A549 (cell line): ENCODE results near the gene RNU6-9. TPM values are rescaled to one million over a fixed set of nuclear protein-coding genes. Genes with fewer than 3 reads are reported as not detected.

Source experiments
- ATAC-seq, 2 experiments: fragments of 200-7000 bp in 1 of 2; fragments of >200 bp in 1 of 2; cut with Nextera tagmentation in 1 of 2; cut with Tn5 transposase in 1 of 2; 3 replicates each; pipeline versions ENCODE4 v1.8.0 to v1.9.1; 2018 to 2020; ENCODE audit warnings: mild to moderate bottlenecking in 1 of 2, moderate library complexity in 1 of 2
- CTCF ChIA-PET: fragments of 300-600 bp; sonication (Branson Sonifier 250); formaldehyde crosslinking; extraction: SDS; loops from one replicate; lab custom pipeline; 2021; ENCODE audit warnings: antibody characterized with exemption, inconsistent platforms; lab: Yijun Ruan, JAX
- POLR2A ChIA-PET: fragments of 350-600 bp; formaldehyde crosslinking; extraction: SDS; loops from one replicate; lab custom pipeline; 2021; ENCODE audit warnings: antibody characterized with exemption, inconsistent platforms; lab: Yijun Ruan, JAX
- DNase-seq, 2 experiments: peaks; one replicate each; pipeline versions ENCODE4 v3.0.0 to v3.0.0-alpha.2; 2011 to 2016; ENCODE audit warnings: low read depth in 1 of 2, low spot score in 1 of 2
- FAIRE-seq: peaks from 2 replicates; lab custom pipeline; 2011; peaks lifted over from hg19 to GRCh38; lab: Jason Lieb, UNC
- H3K27ac ChIP-seq, 2 experiments: fragments of >200 bp; sonication (Bioruptor Twin); formaldehyde crosslinking; 3 replicates each; pipeline ENCODE4 v1.5.1; 2016 to 2017
- H3K4me1 ChIP-seq: fragments of >200 bp; sonication (Bioruptor Twin); formaldehyde crosslinking; 3 replicates; pipeline ENCODE4 v1.6.1; 2016
- H3K4me2 ChIP-seq: fragments of >200 bp; sonication (Bioruptor Twin); formaldehyde crosslinking; 3 replicates; pipeline ENCODE4 v1.6.1; 2016
- H3K4me3 ChIP-seq: fragments of >200 bp; sonication (Bioruptor Twin); formaldehyde crosslinking; 3 replicates; pipeline ENCODE4 v1.5.1; 2016
- H3K9me3 ChIP-seq: fragments of >200 bp; sonication (Bioruptor Twin); formaldehyde crosslinking; 3 replicates; pipeline ENCODE4 v1.6.1; 2016
- CHD4 ChIP-seq: fragments of 200-600 bp; sonication (generic); IDR thresholded peaks from 2 replicates; pipeline ENCODE4 v1.6.1; 2016; ENCODE audit warnings: antibody characterized with exemption, mild to moderate bottlenecking, borderline replicate concordance
- EP300 ChIP-seq, 2 experiments: fragments of >200 bp; sonication (Bioruptor Twin); formaldehyde crosslinking; IDR thresholded peaks; 2 replicates in 1 of 2; 3 replicates in 1 of 2; pipeline ENCODE4 v1.6.1; 2016 to 2017
- ESRRA ChIP-seq: fragments of 150-350 bp; IDR thresholded peaks from 2 replicates; pipeline ENCODE4 v1.6.1; 2014; ENCODE audit warnings: mild to moderate bottlenecking, low read length, borderline replicate concordance
- FOSL2 ChIP-seq, 2 experiments: fragments of 450-650 bp in 1 of 2; fragments of >200 bp in 1 of 2; sonication (Bioruptor Twin) in 1 of 2; formaldehyde crosslinking; IDR thresholded peaks; 2 replicates each; pipeline versions ENCODE4 v1.5.0 to v1.6.1; 2016 to 2020; ENCODE audit warnings: mild to moderate bottlenecking in 1 of 2, moderate library complexity in 1 of 2
- GATA3 ChIP-seq: IDR thresholded peaks from 2 replicates; pipeline ENCODE4 v1.6.1; 2012; ENCODE audit warnings: borderline replicate concordance
- HEYL ChIP-seq: fragments of 250-450 bp; sonication (Bioruptor Pico); IDR thresholded peaks from 2 replicates; pipeline ENCODE4 v1.8.0; 2021; ENCODE audit warnings: mild to moderate bottlenecking, moderate library complexity
- HOXA7 ChIP-seq: fragments of 250-450 bp; sonication (Bioruptor Pico); IDR thresholded peaks from 2 replicates; pipeline ENCODE4 v1.5.0; 2020; ENCODE audit warnings: mild to moderate bottlenecking, moderate library complexity
- JUNB ChIP-seq: fragments of >200 bp; sonication (Bioruptor Twin); formaldehyde crosslinking; IDR thresholded peaks from 2 replicates; pipeline ENCODE4 v1.6.1; 2016
- KDM5A ChIP-seq: fragments of 200-600 bp; sonication (generic); IDR thresholded peaks from 2 replicates; pipeline ENCODE4 v1.6.1; 2016; ENCODE audit warnings: antibody characterized with exemption, mild to moderate bottlenecking
- MAZ ChIP-seq: fragments of 150-350 bp; IDR thresholded peaks from 2 replicates; pipeline ENCODE4 v1.6.1; 2014; ENCODE audit warnings: antibody characterized with exemption, low read depth, low read length, borderline replicate concordance
- PHF8 ChIP-seq: fragments of 200-600 bp; sonication (generic); IDR thresholded peaks from 2 replicates; pipeline ENCODE4 v1.6.1; 2016; ENCODE audit warnings: low read depth, mild to moderate bottlenecking, antibody characterized with exemption, moderate library complexity, borderline replicate concordance
- POLR2A ChIP-seq: IDR thresholded peaks from 2 replicates; pipeline ENCODE4 v1.6.1; 2012; ENCODE audit warnings: mild to moderate bottlenecking, low read length
- POLR2AphosphoS2 ChIP-seq: conservative IDR thresholded peaks from 2 replicates; pipeline ENCODE4 v1.6.1; 2012; ENCODE audit warnings: low read length, improper control_type of control experiment, inconsistent platforms
- RCOR1 ChIP-seq: fragments of 150-350 bp; IDR thresholded peaks from 2 replicates; pipeline ENCODE4 v1.6.1; 2014; ENCODE audit warnings: antibody characterized with exemption, low read length, low read depth
- RNF2 ChIP-seq: fragments of 200-600 bp; sonication (generic); IDR thresholded peaks from 2 replicates; pipeline ENCODE4 v1.6.1; 2016; ENCODE audit warnings: low read depth, mild to moderate bottlenecking, antibody characterized with exemption, moderate library complexity, borderline replicate concordance
- TFCP2L1 ChIP-seq: fragments of 250-450 bp; sonication (Bioruptor Pico); IDR thresholded peaks from 2 replicates; pipeline ENCODE4 v1.5.0; 2021; ENCODE audit warnings: mild to moderate bottlenecking
- ZC3H11A ChIP-seq: fragments of 450-650 bp; IDR thresholded peaks from 2 replicates; pipeline ENCODE4 v1.6.1; 2014; ENCODE audit warnings: antibody characterized with exemption, mild to moderate bottlenecking
- ZFP36 ChIP-seq: fragments of 450-650 bp; IDR thresholded peaks from 2 replicates; pipeline ENCODE4 v1.6.1; 2014; ENCODE audit warnings: borderline replicate concordance; ENCODE audit not compliant: partially characterized antibody
- WGBS: methylation state at CpG from one replicate; pipeline ENCODE4 v1.1.6; 2017; ENCODE audit errors: missing lambda C conversion rate; 5-methylcytosine and 5-hydroxymethylcytosine counted together
- polyA plus RNA-seq, 4 experiments: library from polyadenylated mRNA; depleted of rRNA in 3 of 4; stranded (reverse); fragments of >200 nt; fragmentation: RNase III in 1 of 4; extraction: RNeasy Plus Mini Kit Qiagen cat#74134 plus additional on column Dnase treatment in 1 of 4; gene quantifications; 2 replicates in 3 of 4; 3 replicates in 1 of 4; pipeline ENCODE4 v1.2.3, GENCODE V29; 2011 to 2017
- TF ChIP-seq, protein P1 (sequence below): fragments of >200 bp; sonication (Bioruptor Twin); formaldehyde crosslinking; IDR thresholded peaks from 3 replicates; pipeline ENCODE4 v1.6.1; 2016
- TF ChIP-seq, protein P2 (sequence below): fragments of 200-600 bp; sonication (generic); IDR thresholded peaks from 2 replicates; pipeline ENCODE4 v1.6.1; 2016; ENCODE audit warnings: antibody characterized with exemption, mild to moderate bottlenecking, moderate library complexity
- TF ChIP-seq, protein P3 (sequence below): fragments of 250-450 bp; sonication (Bioruptor Pico); IDR thresholded peaks from 2 replicates; pipeline ENCODE4 v1.5.0; 2020; ENCODE audit warnings: low read depth, mild to moderate bottlenecking, moderate library complexity
- TF ChIP-seq, protein P4 (sequence below): fragments of 250-450 bp; sonication (Bioruptor Pico); IDR thresholded peaks from 2 replicates; pipeline ENCODE4 v1.5.0; 2021; ENCODE audit warnings: mild to moderate bottlenecking, moderate library complexity, borderline replicate concordance

The RNU6-9 gene
- polyA plus RNA-seq, 2 of the 4 experiments (the other 2 are of a cell fraction), result not detected

DNA sequence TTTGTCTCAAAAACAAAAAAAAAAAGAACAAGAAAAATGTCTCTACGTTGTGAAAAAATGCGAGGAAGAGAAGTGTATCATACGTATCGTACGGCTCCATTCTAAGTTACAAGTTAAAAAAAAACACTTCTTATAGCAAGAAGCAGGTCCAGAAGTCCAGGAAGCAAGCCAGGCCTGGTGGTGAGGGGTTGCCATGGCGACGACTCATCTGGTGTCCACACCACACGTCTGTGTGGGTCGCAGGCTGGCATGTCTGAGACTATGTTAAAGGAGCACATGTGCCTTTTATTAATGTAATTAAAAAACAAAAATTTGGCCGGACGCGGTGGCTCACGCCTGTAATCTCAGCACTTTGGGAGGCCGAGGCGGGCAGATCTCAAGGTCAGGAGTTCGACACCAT lies 6.2 kb upstream of the RNU6-9 start (continued):
- TF ChIP-seq EP300 (IDR thresholded peaks at IDR 0.05) (no peak), CHD4 (no peak), ZC3H11A (no peak), RCOR1 (no peak)
- TF ChIP-seq, protein P1, sequence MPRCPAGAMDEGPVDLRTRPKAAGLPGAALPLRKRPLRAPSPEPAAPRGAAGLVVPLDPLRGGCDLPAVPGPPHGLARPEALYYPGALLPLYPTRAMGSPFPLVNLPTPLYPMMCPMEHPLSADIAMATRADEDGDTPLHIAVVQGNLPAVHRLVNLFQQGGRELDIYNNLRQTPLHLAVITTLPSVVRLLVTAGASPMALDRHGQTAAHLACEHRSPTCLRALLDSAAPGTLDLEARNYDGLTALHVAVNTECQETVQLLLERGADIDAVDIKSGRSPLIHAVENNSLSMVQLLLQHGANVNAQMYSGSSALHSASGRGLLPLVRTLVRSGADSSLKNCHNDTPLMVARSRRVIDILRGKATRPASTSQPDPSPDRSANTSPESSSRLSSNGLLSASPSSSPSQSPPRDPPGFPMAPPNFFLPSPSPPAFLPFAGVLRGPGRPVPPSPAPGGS, result no peak
- TF ChIP-seq, protein P2, sequence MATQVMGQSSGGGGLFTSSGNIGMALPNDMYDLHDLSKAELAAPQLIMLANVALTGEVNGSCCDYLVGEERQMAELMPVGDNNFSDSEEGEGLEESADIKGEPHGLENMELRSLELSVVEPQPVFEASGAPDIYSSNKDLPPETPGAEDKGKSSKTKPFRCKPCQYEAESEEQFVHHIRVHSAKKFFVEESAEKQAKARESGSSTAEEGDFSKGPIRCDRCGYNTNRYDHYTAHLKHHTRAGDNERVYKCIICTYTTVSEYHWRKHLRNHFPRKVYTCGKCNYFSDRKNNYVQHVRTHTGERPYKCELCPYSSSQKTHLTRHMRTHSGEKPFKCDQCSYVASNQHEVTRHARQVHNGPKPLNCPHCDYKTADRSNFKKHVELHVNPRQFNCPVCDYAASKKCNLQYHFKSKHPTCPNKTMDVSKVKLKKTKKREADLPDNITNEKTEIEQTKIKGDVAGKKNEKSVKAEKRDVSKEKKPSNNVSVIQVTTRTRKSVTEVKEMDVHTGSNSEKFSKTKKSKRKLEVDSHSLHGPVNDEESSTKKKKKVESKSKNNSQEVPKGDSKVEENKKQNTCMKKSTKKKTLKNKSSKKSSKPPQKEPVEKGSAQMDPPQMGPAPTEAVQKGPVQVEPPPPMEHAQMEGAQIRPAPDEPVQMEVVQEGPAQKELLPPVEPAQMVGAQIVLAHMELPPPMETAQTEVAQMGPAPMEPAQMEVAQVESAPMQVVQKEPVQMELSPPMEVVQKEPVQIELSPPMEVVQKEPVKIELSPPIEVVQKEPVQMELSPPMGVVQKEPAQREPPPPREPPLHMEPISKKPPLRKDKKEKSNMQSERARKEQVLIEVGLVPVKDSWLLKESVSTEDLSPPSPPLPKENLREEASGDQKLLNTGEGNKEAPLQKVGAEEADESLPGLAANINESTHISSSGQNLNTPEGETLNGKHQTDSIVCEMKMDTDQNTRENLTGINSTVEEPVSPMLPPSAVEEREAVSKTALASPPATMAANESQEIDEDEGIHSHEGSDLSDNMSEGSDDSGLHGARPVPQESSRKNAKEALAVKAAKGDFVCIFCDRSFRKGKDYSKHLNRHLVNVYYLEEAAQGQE, result no peak
- TF ChIP-seq, protein P3, sequence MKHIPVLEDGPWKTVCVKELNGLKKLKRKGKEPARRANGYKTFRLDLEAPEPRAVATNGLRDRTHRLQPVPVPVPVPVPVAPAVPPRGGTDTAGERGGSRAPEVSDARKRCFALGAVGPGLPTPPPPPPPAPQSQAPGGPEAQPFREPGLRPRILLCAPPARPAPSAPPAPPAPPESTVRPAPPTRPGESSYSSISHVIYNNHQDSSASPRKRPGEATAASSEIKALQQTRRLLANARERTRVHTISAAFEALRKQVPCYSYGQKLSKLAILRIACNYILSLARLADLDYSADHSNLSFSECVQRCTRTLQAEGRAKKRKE (CRISPR knock-in tag), result no peak

DNA sequence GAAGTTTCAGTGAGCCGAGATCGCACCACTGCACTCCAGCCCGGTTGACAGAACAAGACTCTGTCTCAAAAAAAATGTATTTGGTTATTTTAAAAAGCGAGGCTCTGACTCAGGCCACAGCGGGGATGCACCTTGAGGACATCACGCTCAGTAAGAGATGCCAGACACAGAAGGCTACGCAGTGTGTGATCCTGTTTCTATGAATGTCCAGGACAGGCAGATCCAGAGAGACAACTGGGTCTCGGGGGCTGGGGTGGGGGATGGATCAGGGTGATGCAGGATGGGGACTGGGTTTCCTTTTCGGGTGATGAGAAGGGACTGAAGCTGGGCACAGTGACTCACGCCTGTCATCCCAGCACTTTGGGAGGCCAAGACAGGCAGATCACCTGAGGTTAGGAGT lies 5.7 kb upstream of the RNU6-9 start:
- no peak for FAIRE-seq
- ATAC-seq, result no peak
- Histone ChIP-seq H3K4me3 (no peak overlapping the region), H3K9me3 (no peaks in the 10 kb centered on the region), H3K27ac (no peak overlapping the region), H3K4me1 (no peaks in the 10 kb centered on the region), H3K4me2 (no peak overlapping the region)
- no peak for DNase-seq
- TF ChIP-seq FOSL2 (IDR thresholded peaks at IDR 0.05), result no peak
- TF ChIP-seq FOSL2 (CRISPR knock-in tag; IDR thresholded peaks at IDR 0.05), result no peak
- TF ChIP-seq KDM5A, result no peak
- TF ChIP-seq ESRRA, result no peak
- no peak for TF ChIP-seq GATA3
- TF ChIP-seq PHF8, result no peak
- TF ChIP-seq HEYL (CRISPR knock-in tag), result no peak
- TF ChIP-seq TFCP2L1 (CRISPR knock-in tag), result no peak
- TF ChIP-seq ZFP36, result no peak
- no peak for TF ChIP-seq HOXA7 (CRISPR knock-in tag)
- no peak for TF ChIP-seq MAZ
- no peak for TF ChIP-seq POLR2AphosphoS2
- TF ChIP-seq, protein P4, sequence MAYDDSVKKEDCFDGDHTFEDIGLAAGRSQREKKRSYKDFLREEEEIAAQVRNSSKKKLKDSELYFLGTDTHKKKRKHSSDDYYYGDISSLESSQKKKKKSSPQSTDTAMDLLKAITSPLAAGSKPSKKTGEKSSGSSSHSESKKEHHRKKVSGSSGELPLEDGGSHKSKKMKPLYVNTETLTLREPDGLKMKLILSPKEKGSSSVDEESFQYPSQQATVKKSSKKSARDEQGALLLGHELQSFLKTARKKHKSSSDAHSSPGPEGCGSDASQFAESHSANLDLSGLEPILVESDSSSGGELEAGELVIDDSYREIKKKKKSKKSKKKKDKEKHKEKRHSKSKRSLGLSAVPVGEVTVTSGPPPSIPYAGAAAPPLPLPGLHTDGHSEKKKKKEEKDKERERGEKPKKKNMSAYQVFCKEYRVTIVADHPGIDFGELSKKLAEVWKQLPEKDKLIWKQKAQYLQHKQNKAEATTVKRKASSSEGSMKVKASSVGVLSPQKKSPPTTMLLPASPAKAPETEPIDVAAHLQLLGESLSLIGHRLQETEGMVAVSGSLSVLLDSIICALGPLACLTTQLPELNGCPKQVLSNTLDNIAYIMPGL (CRISPR knock-in tag), result no peak
- TF ChIP-seq RNF2, result no peak
- TF ChIP-seq JUNB, result no peak
- TF ChIP-seq POLR2A, result no peak
- CTCF ChIA-PET, result interaction anchor here (1.5 kb wide), 1 partner anchor 31 kb away, joined by 3 read pairs; no protein-coding TSS in a partner anchor
- 95% methylated on average over 9 of the region's 10 CpGs for WGBS
- POLR2A ChIA-PET, result no interaction called here
